ENCODE measurements around the gene TMEM52.

The TMEM52 gene

GRCh38 chr1:1899266-1899966 is 19.7 kb downstream of the TMEM52 start:
- no peak overlapping the region for H3K4me3 ChIP-seq (ENCODE audit: low read depth, low read length)
- TF ChIP-seq CTCF (IDR thresholded peaks at IDR 0.05; ENCODE audit: insufficient read depth, low read depth, low read length, missing control alignments), result peak; percentile 23
- DNase-seq (ENCODE audit: low read depth), result peak; percentile 47

GRCh38 chr1:1898246-1898933 is 20.7 kb downstream of the TMEM52 start:
- no peak overlapping the region for H3K4me3 ChIP-seq (ENCODE audit: low read depth, low read length)
- TF ChIP-seq CTCF (IDR thresholded peaks at IDR 0.05; ENCODE audit: insufficient read depth, low read depth, low read length, missing control alignments), result no peak
- no peak for DNase-seq (ENCODE audit: low read depth)

DNA sequence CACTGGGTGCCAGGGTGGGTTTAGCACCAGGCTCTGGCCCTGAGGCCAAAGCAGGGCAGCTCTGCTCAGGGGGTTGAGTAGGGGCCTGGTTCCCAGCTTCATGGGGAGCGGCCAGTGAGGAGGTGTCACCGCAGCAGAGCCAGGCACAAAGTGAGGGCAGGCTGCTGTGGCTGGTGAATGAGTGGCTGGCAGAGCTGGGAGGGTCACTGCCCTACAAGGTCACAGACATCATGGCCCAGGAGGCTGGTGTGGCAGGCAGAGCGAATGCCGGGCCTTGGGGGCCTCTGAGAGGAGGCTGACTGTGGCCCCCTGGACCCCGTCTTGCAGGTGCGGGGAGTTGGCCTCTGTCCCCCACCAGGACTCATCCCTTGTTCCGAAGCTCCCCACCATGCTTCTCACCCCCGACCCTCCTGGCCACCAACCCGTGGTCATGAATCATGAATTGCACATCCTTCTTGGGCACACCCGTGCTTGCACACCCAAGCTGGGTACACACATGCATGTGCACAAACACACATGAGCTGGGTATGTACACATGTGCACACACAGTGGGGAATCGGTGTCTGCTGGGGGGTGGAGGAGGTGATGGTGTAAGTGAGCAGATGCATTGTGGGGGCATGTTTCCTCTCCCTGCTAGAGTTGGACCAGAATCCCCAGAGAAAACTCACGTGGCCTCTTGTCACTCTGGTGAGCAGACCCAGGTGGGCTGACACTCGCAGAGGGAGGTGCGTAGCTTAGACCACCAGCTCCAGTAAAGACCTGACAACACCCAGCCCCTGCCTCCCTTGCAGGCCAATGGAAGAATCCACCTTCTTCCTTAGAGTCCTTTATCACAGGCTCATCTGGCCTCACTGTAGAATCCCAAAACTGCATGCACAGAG is 23.4 kb downstream of the TMEM52 start:
- no peak overlapping the region for H3K4me3 ChIP-seq (ENCODE audit: low read depth, low read length)
- no peak for DNase-seq (ENCODE audit: low read depth)
- TF ChIP-seq CTCF (IDR thresholded peaks at IDR 0.05; ENCODE audit: insufficient read depth, low read depth, low read length, missing control alignments), result no peak

DNA sequence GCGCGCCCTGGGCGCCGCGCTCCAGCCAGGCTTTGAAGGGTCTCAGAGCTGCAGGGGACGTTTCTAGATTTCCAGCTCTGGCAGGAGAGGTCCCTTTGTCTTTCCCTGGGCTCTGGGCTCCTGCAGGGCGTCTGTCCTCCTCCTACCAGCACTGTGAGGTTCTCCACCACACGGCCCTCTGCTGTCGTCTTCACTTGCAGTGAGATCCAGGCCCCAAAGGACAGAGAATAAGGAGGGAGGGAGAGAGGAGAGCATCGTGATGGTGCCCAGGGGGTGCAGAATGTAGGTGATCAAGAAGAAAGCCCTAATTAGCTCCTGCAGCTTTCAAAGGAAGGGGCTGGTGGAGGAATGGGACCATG is 24.0 kb downstream of the TMEM52 start:
- DNase-seq (ENCODE audit: low read depth), result no peak
- TF ChIP-seq CTCF (IDR thresholded peaks at IDR 0.05; ENCODE audit: insufficient read depth, low read depth, low read length, missing control alignments), result no peak
- H3K4me3 ChIP-seq (ENCODE audit: low read depth, low read length), result no peak overlapping the region

GRCh38 chr1:1894354-1895059 is 24.6 kb downstream of the TMEM52 start:
- no peak for TF ChIP-seq CTCF (IDR thresholded peaks at IDR 0.05; ENCODE audit: insufficient read depth, low read depth, low read length, missing control alignments)
- no peak for DNase-seq (ENCODE audit: low read depth)
- no peak overlapping the region for H3K4me3 ChIP-seq (ENCODE audit: low read depth, low read length)

- DNase-seq (ENCODE audit: low read depth), result no peak
- TF ChIP-seq CTCF (IDR thresholded peaks at IDR 0.05; ENCODE audit: insufficient read depth, low read depth, low read length, missing control alignments), result no peak
- no peak overlapping the region for H3K4me3 ChIP-seq (ENCODE audit: low read depth, low read length)
These were observed 25.1 kb downstream of the TMEM52 start for GRCh38 chr1:1893997-1894353.
